Measurements from ENCODE around the gene GPR132. TPM values are rescaled to one million over a fixed set of nuclear protein-coding genes. Genes with fewer than 3 reads are reported as not detected.
A peak's percentile ranks its signal among the peaks of the same experiment; 100 is the strongest.

Gene GPR132
- total RNA-seq, 1 donor from 2014 or later: 24.6 TPM

GRCh38 chr14:105096206-105096875 is 31.1 kb upstream of the GPR132 start:
- intact Hi-C loops (cut with micrococcal nuclease): no loop called here
- Mint-ChIP-seq H3K27ac (peak overlapping the region; percentile 76), H3K4me3 (no peak overlapping the region), H3K27me3 (ENCODE audit: insufficient read depth) (peaks cover 6% of the 10 kb centered on the region), H3K36me3 (ENCODE audit: low read depth) (peaks cover 1% of the 10 kb centered on the region), H3K4me1 (ENCODE audit: low read depth) (peaks cover 10% of the 10 kb centered on the region), H3K9me3 (peaks cover 4% of the 10 kb centered on the region)
- no peak for DNase-seq (ENCODE audit: low spot score)

- intact Hi-C loops (cut with micrococcal nuclease): no loop called here
- Mint-ChIP-seq H3K27ac (no peak overlapping the region), H3K9me3 (peaks cover 4% of the 10 kb centered on the region), H3K4me3 (peak overlapping the region; percentile 47), H3K4me1 (ENCODE audit: low read depth) (peaks cover 10% of the 10 kb centered on the region), H3K27me3 (ENCODE audit: insufficient read depth) (peaks cover 4% of the 10 kb centered on the region), H3K36me3 (ENCODE audit: low read depth) (peaks cover 1% of the 10 kb centered on the region)
- no peak for DNase-seq (ENCODE audit: low spot score)
Measured at GRCh38 chr14:105095236-105095805, 30.1 kb upstream of the GPR132 start.

- H3K27me3 Mint-ChIP-seq (ENCODE audit: insufficient read depth): peaks cover 4% of the 10 kb centered on the region
- no peak for DNase-seq (ENCODE audit: low spot score)
- intact Hi-C loops (cut with micrococcal nuclease): loop anchor here (5.0 kb wide), 6 partner anchors 73 to 398 kb away; partner anchors contain the start of genes BRF1, JAG2, MTA1 and TEDC1
- peaks cover 10% of the 10 kb centered on the region for H3K4me1 Mint-ChIP-seq (ENCODE audit: low read depth)
- peaks cover 1% of the 10 kb centered on the region for H3K36me3 Mint-ChIP-seq (ENCODE audit: low read depth)
- H3K27ac Mint-ChIP-seq: no peak overlapping the region
- peak overlapping the region; percentile 80 for H3K4me3 Mint-ChIP-seq
- H3K9me3 Mint-ChIP-seq: no peaks in the 10 kb centered on the region
Measured at GRCh38 chr14:105094193-105094907, 29.1 kb upstream of the GPR132 start.

- no peak overlapping the region for H3K27ac Mint-ChIP-seq
- H3K4me1 Mint-ChIP-seq (ENCODE audit: low read depth): peaks cover 10% of the 10 kb centered on the region
Measured at GRCh38 chr14:105093431-105094192, 28.4 kb upstream of the GPR132 start.

GRCh38 chr14:105093038-105093430 is 27.8 kb upstream of the GPR132 start:
- intact Hi-C loops (cut with micrococcal nuclease): loop anchor here (5.0 kb wide), 6 partner anchors 74 to 399 kb away; partner anchors contain the start of genes BRF1, JAG2, MTA1 and TEDC1
- Mint-ChIP-seq H3K27ac (peak overlapping the region; percentile 81), H3K4me1 (ENCODE audit: low read depth) (peaks cover 10% of the 10 kb centered on the region), H3K9me3 (no peaks in the 10 kb centered on the region), H3K27me3 (ENCODE audit: insufficient read depth) (peaks cover 2% of the 10 kb centered on the region), H3K4me3 (peak overlapping the region; percentile 86), H3K36me3 (ENCODE audit: low read depth) (peaks cover 1% of the 10 kb centered on the region)
- DNase-seq (ENCODE audit: low spot score): peak; percentile 69

More at GRCh38 chr14:105093431-105094192, 28.4 kb upstream of the GPR132 start:
- intact Hi-C loops (cut with micrococcal nuclease): loop anchor here (5.0 kb wide), 6 partner anchors 74 to 399 kb away; partner anchors contain the start of genes BRF1, JAG2, MTA1 and TEDC1
- peaks cover 3% of the 10 kb centered on the region for H3K27me3 Mint-ChIP-seq (ENCODE audit: insufficient read depth)
- H3K36me3 Mint-ChIP-seq (ENCODE audit: low read depth): peaks cover 1% of the 10 kb centered on the region
- no peaks in the 10 kb centered on the region for H3K9me3 Mint-ChIP-seq
- peak; percentile 70 for DNase-seq (ENCODE audit: low spot score)
- peak overlapping the region; percentile 80 for H3K4me3 Mint-ChIP-seq

- intact Hi-C loops (cut with micrococcal nuclease): loop anchor here (5.0 kb wide), 6 partner anchors 75 to 400 kb away; partner anchors contain the start of genes BRF1, JAG2, MTA1 and TEDC1
- Mint-ChIP-seq H3K4me3 (peak overlapping the region; percentile 86), H3K36me3 (ENCODE audit: low read depth) (peaks cover 1% of the 10 kb centered on the region), H3K4me1 (ENCODE audit: low read depth) (peaks cover 10% of the 10 kb centered on the region), H3K27ac (peak overlapping the region; percentile 81), H3K9me3 (no peaks in the 10 kb centered on the region), H3K27me3 (ENCODE audit: insufficient read depth) (peaks cover 5% of the 10 kb centered on the region)
- DNase-seq (ENCODE audit: low spot score): no peak
Measured at GRCh38 chr14:105092171-105093037, 27.2 kb upstream of the GPR132 start.

- H3K27me3 Mint-ChIP-seq (ENCODE audit: insufficient read depth): peaks cover 5% of the 10 kb centered on the region
- H3K9me3 Mint-ChIP-seq: no peaks in the 10 kb centered on the region
- peak overlapping the region; percentile 45 for H3K4me3 Mint-ChIP-seq
- DNase-seq (ENCODE audit: low spot score): no peak
- H3K36me3 Mint-ChIP-seq (ENCODE audit: low read depth): no peaks in the 10 kb centered on the region
- intact Hi-C loops (cut with micrococcal nuclease): loop anchor here (5.0 kb wide), 6 partner anchors 76 to 401 kb away; partner anchors contain the start of genes BRF1, JAG2, MTA1 and TEDC1
- peaks cover 10% of the 10 kb centered on the region for H3K4me1 Mint-ChIP-seq (ENCODE audit: low read depth)
- peak overlapping the region; percentile 52 for H3K27ac Mint-ChIP-seq
Measured at GRCh38 chr14:105091517-105092170, 26.4 kb upstream of the GPR132 start.

- Mint-ChIP-seq H3K36me3 (ENCODE audit: low read depth) (no peaks in the 10 kb centered on the region), H3K27me3 (ENCODE audit: insufficient read depth) (peaks cover 5% of the 10 kb centered on the region), H3K27ac (no peak overlapping the region), H3K4me3 (no peak overlapping the region), H3K4me1 (ENCODE audit: low read depth) (peaks cover 10% of the 10 kb centered on the region), H3K9me3 (no peaks in the 10 kb centered on the region)
- intact Hi-C loops (cut with micrococcal nuclease): loop anchor here (5.0 kb wide), 6 partner anchors 76 to 401 kb away; partner anchors contain the start of genes BRF1, JAG2, MTA1 and TEDC1
- DNase-seq (ENCODE audit: low spot score): no peak
Measured at GRCh38 chr14:105091054-105091516, 25.9 kb upstream of the GPR132 start.

- peaks cover 6% of the 10 kb centered on the region for H3K27me3 Mint-ChIP-seq (ENCODE audit: insufficient read depth)
- peak overlapping the region; percentile 62 for H3K27ac Mint-ChIP-seq
- H3K4me1 Mint-ChIP-seq (ENCODE audit: low read depth): peaks cover 7% of the 10 kb centered on the region
- DNase-seq (ENCODE audit: low spot score): peak; percentile 80
- H3K36me3 Mint-ChIP-seq (ENCODE audit: low read depth): no peaks in the 10 kb centered on the region
- intact Hi-C loops (cut with micrococcal nuclease): loop anchor here (1.0 to 5.0 kb wide), 9 partner anchors 25 to 402 kb away; partner anchors contain the start of genes BRF1, GPR132, JAG2 and MTA1
- H3K4me3 Mint-ChIP-seq: peak overlapping the region; percentile 44
- H3K9me3 Mint-ChIP-seq: no peaks in the 10 kb centered on the region
Measured at GRCh38 chr14:105090493-105091053, 25.3 kb upstream of the GPR132 start.

GRCh38 chr14:105089746-105090492 is 24.7 kb upstream of the GPR132 start:
- H3K36me3 Mint-ChIP-seq (ENCODE audit: low read depth): no peaks in the 10 kb centered on the region
- H3K27me3 Mint-ChIP-seq (ENCODE audit: insufficient read depth): peaks cover 8% of the 10 kb centered on the region
- intact Hi-C loops (cut with micrococcal nuclease): loop anchor here (1.0 to 5.0 kb wide), 9 partner anchors 25 to 402 kb away; partner anchors contain the start of genes BRF1, GPR132, JAG2 and MTA1
- no peaks in the 10 kb centered on the region for H3K9me3 Mint-ChIP-seq
- no peak overlapping the region for H3K4me3 Mint-ChIP-seq
- no peak overlapping the region for H3K27ac Mint-ChIP-seq
- no peak for DNase-seq (ENCODE audit: low spot score)
- H3K4me1 Mint-ChIP-seq (ENCODE audit: low read depth): peaks cover 6% of the 10 kb centered on the region

Measured in activated T-helper 1 cell treated with anti-CD3 and anti-CD28 coated beads, Interleukin-12 subunit alpha, Interleukin-12 subunit beta, Interleukin-2, Interleukin-4 antibody, amounts not matched to agents 30 ng/mL and 10 ng/mL and 1 ng/mL, durations not matched to agents 14 hours and 24 hours and 36 hours (primary cell).